GM18498 (cell line): ENCODE data around the gene TENT4A.
A peak's percentile ranks its signal among the peaks of the same experiment; 100 is the strongest.

Source experiments
- ATAC-seq: cut with Tn5 transposase; IDR thresholded peaks from one replicate; pipeline ENCODE4 v1.9.1; 2021; ENCODE audit warnings: mild to moderate bottlenecking, moderate library complexity; ENCODE audit not compliant: unreplicated experiment

Gene TENT4A

GRCh38 chr5:6700074-6700684, 13.1 kb upstream of the TENT4A start:
- ATAC-seq = no peak

DNA sequence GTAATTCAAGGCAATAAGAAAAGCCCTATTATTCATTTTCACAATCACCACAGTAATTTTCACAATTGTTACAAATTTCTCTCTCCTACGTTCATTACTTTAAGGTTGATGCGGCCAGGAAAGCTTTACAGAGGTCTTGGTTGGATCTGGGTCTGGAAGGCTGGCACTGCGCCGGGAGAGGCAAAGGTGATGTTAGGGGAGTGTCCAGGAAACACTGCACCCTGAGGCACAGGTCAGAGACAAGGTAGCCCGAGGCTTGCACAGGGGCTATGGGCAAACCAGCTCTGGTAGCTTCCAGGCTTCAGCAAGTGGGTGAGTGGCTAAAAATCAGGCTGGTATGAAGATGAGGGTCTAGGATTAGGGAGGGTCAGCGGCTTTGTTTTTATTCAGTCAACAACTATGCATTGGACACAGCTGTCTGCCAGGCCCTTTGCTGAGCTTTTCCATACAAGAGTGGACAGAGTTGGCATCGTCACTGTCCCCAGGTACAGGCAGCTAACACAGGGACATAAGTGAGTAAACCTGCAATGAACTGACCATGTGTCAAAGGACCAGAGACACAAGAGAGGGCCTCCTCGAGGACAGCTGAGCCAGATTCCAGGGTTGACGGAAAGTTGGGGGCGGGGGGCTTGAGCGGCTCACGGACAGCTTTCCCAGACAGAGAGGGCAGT, 12.4 kb upstream of the TENT4A start:
- ATAC-seq = no peak

DNA sequence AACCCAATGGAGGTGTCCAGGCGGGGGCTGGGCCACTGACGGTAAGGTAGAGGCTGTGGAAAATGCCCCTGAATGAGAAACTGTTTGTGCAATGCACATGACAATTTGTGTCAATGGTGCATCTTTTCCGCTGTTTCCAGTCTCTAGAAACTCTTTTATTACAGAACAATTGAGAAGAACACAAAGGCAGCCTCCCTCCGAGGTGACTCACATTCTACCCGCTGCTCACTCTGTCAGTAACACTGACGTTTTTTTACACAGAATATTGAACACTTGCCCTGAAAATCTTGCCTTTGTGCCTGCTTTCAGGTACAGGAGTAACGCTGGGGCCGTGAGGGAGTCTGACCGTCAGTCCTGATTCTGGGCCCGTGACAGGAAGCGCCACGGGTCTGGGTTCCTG, 11.7 kb upstream of the TENT4A start:
- ATAC-seq = no peak

DNA sequence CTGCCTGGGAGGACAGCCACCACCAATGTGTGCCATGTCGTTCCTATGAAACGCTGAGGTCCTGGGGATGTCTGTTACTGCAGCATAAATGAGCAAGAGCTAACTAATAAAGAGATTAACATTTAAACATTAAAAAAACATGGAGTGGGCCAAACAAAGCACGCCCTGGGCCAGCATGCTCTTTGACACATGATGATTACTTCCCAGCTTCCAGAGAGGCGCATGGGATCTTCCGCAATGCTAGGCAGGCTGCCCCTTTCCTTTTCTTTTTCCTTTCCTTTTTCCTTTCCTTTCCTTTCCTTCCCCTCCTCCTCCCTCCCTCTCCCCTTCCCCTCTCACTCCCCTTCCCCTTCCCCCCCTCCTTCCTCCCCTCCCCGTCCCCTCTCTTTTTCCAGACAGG, 10.6 kb upstream of the TENT4A start:
- ATAC-seq = no peak

DNA sequence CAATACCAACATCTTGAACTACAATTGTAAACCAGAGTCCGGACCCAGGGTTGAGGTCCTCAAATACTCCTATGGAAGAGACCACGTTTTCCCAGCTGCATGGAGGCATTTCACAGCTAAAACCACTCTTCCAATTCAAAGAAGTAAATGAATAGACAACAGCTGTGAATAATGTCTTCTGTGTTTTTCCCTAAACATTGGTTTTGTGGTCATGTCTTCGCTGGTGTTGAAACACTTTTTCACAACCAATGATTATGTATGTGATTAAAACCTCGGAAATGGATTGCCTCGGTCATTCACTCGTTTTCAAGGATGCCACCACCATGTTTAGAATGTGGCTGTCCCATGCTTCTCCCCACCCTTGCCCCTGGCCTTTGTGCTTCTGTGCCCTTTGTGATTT, 9.4 kb upstream of the TENT4A start:
- ATAC-seq = no peak

- no peak for ATAC-seq
Observed at GRCh38 chr5:6704361-6704851, 8.8 kb upstream of the TENT4A start.

GRCh38 chr5:6705088-6705487, 8.1 kb upstream of the TENT4A start:
- ATAC-seq = peak; percentile 77

DNA sequence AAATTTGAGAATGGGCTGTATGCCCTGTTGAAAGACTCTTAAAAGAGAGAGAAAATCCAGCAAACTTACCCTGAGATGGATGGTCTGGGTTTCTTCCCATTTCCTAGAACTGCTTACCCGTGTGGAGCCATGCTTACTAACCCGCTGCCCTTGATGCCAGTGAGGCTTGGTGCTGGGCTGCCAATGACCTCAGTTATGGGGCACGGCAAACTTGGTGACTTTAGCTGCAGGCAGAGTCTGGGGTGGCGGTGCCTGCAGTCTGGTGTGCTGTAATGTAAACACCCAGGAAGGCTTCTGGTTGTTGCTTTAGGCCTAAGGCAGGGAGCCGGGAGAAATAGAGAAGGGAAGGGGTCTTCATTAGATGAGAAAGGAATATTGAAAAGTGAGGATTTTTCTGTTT, 7.3 kb upstream of the TENT4A start:
- ATAC-seq = no peak

DNA sequence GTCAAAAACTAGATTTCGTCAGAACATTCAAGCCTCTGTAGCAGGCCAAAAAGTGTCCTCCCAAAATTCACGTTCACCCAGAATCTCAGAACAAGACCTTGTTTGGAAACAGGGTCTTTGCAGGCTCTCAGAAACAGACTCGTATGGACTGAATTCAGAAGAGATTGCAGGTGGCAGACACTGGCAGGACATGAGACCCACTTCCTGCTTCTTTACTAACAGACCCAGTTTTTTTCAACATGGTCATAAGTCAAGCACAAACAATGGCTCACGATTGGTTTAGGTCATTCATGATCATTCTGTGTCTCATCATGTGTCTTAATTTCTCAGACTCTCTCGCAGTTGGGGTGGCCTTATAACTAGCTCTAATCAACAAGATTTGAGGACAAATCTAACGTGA, 5.4 kb upstream of the TENT4A start:
- no peak for ATAC-seq

- no peak for ATAC-seq
Observed at GRCh38 chr5:6708814-6709213, 4.4 kb upstream of the TENT4A start.

GRCh38 chr5:6710070-6710469, 3.2 kb upstream of the TENT4A start:
- no peak for ATAC-seq

DNA sequence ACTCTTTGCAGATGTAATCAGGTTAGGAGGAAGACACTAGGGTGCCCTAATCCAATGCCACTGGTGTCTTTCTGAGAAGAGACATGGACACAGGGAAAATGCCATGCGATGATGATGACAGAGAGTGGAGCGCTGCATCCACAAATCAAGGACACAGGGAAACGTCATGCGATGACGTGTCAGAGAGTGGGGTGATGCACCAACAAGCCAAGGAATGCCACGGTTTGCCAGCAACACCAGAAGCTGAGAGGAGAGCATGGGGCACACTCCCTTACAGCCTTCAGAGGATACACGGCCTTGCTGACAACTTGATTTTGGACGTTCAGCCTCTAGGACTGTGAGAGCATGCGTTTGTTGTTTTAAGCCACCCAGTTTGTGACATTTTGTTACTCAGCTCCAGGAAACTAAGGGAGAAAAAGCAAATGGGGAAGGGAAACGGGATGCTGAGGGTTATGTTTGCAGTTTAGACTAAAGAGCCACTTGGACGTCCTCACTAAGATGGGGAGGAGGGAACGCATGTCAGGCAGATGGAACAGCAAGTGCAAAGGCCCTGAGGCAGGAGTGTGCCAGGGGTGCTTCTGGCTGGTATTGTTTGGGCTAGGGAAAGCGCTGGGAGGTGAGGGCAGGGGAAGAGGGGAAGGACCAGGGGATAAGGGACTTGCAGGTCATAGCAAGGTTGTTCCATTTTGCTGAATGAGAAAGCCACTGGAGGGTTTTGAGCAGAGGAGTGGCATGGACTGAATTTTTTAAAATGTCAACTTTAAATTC, 2.5 kb upstream of the TENT4A start:
- ATAC-seq = no peak

GRCh38 chr5:6711409-6712141, 1.7 kb upstream of the TENT4A start:
- peak; percentile 15 for ATAC-seq

DNA sequence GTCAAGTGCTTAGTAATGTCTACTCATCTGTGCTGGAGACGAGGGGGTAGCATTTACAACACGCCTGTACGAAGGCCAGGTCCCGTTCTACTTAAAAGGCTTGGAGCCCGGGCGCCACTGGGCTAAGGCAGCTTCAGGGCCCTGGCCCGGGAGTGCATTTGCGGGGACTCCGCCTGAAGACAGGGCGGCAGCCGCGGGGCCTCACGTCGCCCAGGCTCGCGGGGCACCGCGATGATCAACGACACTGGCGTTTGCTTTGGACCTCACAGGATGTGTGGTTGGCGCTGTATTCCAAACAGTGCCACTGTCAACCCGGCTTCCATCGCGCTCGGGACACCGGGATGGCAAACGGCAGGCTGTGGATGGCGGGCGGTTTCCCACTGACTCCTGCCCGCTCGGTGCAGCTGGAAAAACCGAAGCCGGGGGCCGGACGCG, 1.1 kb upstream of the TENT4A start:
- peak; percentile 21 for ATAC-seq

GRCh38 chr5:6712577-6713273, 507 bp upstream of the TENT4A start:
- peak; percentile 66 for ATAC-seq

- ATAC-seq = peak; percentile 6
Observed at GRCh38 chr5:6714226-6715041, 1.2 kb downstream of the TENT4A start.

GRCh38 chr5:6715271-6715670, 2.0 kb downstream of the TENT4A start:
- ATAC-seq = no peak

GRCh38 chr5:6715758-6716628, 2.8 kb downstream of the TENT4A start:
- ATAC-seq = no peak

GRCh38 chr5:6716629-6717149, 3.5 kb downstream of the TENT4A start:
- ATAC-seq = no peak
